HepG2 (cell line): Measurements from ENCODE around the gene INTS12. TPM values are rescaled to one million over a fixed set of nuclear protein-coding genes. Genes with fewer than 3 reads are reported as not detected.

Experiments
- BRD4 ChIP-seq: sonication (generic); formaldehyde crosslinking; IDR thresholded peaks from 2 replicates; pipeline ENCODE4 v1.4.0; 2020; ENCODE audit warnings: missing genetic modification reagents
- ISX ChIP-seq: sonication (generic); formaldehyde crosslinking; conservative IDR thresholded peaks from 2 replicates; pipeline ENCODE4 v1.5.0; 2020; ENCODE audit warnings: missing genetic modification reagents
- MED1 ChIP-seq: sonication (generic); formaldehyde crosslinking; IDR thresholded peaks from 2 replicates; pipeline ENCODE4 v1.4.0; 2020; ENCODE audit warnings: missing genetic modification reagents
- MXD4 ChIP-seq: IDR thresholded peaks from 2 replicates; pipeline ENCODE4 v1.6.1; 2016; ENCODE audit warnings: mild to moderate bottlenecking, missing biosample characterization, missing genetic modification reagents
- PHF5A ChIP-seq: IDR thresholded peaks from one replicate; pipeline ENCODE4 v1.6.1; 2018; ENCODE audit warnings: low read depth, missing genetic modification reagents; ENCODE audit not compliant: unreplicated experiment
- RFX5 ChIP-seq: IDR thresholded peaks from 2 replicates; pipeline ENCODE4 v1.6.1; 2011; ENCODE audit warnings: low read depth, low read length, improper control_type of control experiment
- RFXANK ChIP-seq: IDR thresholded peaks from 2 replicates; pipeline ENCODE4 v1.6.1; 2016
- U2AF1 ChIP-seq: fragments of 200-400 bp; formaldehyde crosslinking; optimal IDR thresholded peaks from 2 replicates; pipeline ENCODE3; 2017; ENCODE audit warnings: mild to moderate bottlenecking, low read depth, low read length
- WIZ ChIP-seq: sonication (generic); formaldehyde crosslinking; IDR thresholded peaks from 2 replicates; pipeline ENCODE4 v1.5.1; 2020; ENCODE audit warnings: mild to moderate bottlenecking, missing genetic modification reagents
- ZNF251 ChIP-seq: sonication (generic); formaldehyde crosslinking; IDR thresholded peaks from 2 replicates; pipeline ENCODE4 v1.9.0; 2021; ENCODE audit warnings: mild to moderate bottlenecking, missing genetic modification reagents
- ZNF549 ChIP-seq: sonication (generic); formaldehyde crosslinking; IDR thresholded peaks from 2 replicates; pipeline ENCODE4 v1.5.0; 2020; ENCODE audit warnings: missing genetic modification reagents
- polyA plus RNA-seq, 8 experiments: library from polyadenylated mRNA; depleted of rRNA in 3 of 8; stranded (reverse) in 7 of 8; unstranded in 1 of 8; fragments of >200 nt; fragmentation: Illumina TruSeq in 4 of 8; extraction: Trizol in 4 of 8; gene quantifications; 2 replicates each; pipeline versions ENCODE4 v1.2.1 to v1.2.3, GENCODE V29; 2011 to 2016; ENCODE audit warnings: low read depth in 4 of 8, missing spikeins in 1 of 8, mixed read lengths in 1 of 8; ENCODE audit not compliant: insufficient read depth in 1 of 8
- total RNA-seq, 5 experiments: library from RNA; depleted of rRNA; stranded (reverse); fragments of >200 nt; fragmentation: Illumina TruSeq; extraction: Trizol; gene quantifications; 2 replicates each; pipeline ENCODE4 v1.2.3, GENCODE V29; 2016; ENCODE audit warnings: low read depth in 1 of 5
- TF ChIP-seq, protein P1 (sequence below): sonication (generic); formaldehyde crosslinking; IDR thresholded peaks from 2 replicates; pipeline ENCODE4 v1.5.1; 2020; ENCODE audit warnings: mild to moderate bottlenecking, missing genetic modification reagents, borderline replicate concordance
- TF ChIP-seq, protein P2 (sequence below), 2 experiments: sonication (generic) in 1 of 2; formaldehyde crosslinking in 1 of 2; IDR thresholded peaks; 2 replicates each; pipeline versions ENCODE4 v1.5.1 to v1.6.1; 2011 to 2020; ENCODE audit warnings: borderline replicate concordance in 1 of 2, low read depth in 1 of 2, low read length in 1 of 2, mild to moderate bottlenecking in 1 of 2, missing genetic modification reagents in 1 of 2, moderate library complexity in 1 of 2
- TF ChIP-seq, protein P3 (sequence below): sonication (generic); formaldehyde crosslinking; IDR thresholded peaks from 2 replicates; pipeline ENCODE4 v1.4.0; 2020; ENCODE audit warnings: low read depth, mild to moderate bottlenecking, missing genetic modification reagents
- TF ChIP-seq, protein P4 (sequence below), 2 experiments: IDR thresholded peaks; 2 replicates each; pipeline ENCODE4 v1.6.1; 2011 to 2012; ENCODE audit warnings: low read length in 2 of 2, borderline replicate concordance in 1 of 2, low read depth in 1 of 2, mild to moderate bottlenecking in 1 of 2, moderate library complexity in 1 of 2

Gene INTS12
- total and polyA plus RNA-seq, 2 of the 13 experiments (the other 11 are each of a cell fraction or from before 2014, with no cell fraction given): 20.2 to 21.1 TPM

DNA sequence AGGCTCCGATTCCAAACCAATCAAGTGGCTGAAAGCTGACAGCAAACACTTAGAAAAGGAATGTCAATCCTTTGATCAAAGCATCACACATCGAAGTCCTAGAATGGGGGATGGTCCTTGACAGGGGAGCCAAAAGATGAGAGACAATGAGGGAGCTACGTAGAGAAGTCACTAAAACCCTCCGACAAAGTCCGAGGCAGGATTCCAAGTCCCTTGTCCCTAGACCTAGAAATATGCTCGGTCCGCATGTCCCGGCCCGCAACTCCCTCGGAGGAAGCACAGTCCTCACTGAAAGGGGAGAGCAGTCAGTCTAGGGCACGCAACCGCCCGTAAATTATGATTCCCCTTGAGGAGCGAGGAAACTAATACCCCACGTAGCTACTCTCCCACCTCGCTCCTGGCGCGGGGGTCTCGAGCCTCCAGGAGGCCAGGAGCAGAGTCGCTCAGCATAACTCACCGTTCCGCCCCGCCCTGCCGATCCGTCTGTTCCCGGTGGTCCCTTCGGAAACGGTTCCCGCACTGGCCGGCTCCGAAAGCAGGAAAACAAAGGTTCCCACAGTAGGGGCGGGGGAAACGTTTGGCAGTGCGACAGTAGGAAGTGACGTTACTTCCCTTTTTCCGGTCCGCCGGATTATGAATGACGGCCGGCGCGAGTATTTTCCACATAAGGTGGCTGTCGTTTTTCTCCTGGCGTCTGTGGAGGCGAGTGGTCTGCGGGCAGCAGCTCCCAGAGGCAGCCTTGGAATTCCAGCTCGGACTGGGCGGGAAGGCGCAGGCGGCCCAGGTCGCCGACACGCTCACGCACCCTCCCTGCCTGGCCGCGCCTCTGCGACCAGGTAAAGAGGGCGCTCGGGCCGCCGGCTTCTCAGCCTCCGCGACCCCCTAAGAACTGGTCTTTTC lies at the start of gene INTS12, which contains the start of gene GSTCD (continued):
- TF ChIP-seq, protein P1, sequence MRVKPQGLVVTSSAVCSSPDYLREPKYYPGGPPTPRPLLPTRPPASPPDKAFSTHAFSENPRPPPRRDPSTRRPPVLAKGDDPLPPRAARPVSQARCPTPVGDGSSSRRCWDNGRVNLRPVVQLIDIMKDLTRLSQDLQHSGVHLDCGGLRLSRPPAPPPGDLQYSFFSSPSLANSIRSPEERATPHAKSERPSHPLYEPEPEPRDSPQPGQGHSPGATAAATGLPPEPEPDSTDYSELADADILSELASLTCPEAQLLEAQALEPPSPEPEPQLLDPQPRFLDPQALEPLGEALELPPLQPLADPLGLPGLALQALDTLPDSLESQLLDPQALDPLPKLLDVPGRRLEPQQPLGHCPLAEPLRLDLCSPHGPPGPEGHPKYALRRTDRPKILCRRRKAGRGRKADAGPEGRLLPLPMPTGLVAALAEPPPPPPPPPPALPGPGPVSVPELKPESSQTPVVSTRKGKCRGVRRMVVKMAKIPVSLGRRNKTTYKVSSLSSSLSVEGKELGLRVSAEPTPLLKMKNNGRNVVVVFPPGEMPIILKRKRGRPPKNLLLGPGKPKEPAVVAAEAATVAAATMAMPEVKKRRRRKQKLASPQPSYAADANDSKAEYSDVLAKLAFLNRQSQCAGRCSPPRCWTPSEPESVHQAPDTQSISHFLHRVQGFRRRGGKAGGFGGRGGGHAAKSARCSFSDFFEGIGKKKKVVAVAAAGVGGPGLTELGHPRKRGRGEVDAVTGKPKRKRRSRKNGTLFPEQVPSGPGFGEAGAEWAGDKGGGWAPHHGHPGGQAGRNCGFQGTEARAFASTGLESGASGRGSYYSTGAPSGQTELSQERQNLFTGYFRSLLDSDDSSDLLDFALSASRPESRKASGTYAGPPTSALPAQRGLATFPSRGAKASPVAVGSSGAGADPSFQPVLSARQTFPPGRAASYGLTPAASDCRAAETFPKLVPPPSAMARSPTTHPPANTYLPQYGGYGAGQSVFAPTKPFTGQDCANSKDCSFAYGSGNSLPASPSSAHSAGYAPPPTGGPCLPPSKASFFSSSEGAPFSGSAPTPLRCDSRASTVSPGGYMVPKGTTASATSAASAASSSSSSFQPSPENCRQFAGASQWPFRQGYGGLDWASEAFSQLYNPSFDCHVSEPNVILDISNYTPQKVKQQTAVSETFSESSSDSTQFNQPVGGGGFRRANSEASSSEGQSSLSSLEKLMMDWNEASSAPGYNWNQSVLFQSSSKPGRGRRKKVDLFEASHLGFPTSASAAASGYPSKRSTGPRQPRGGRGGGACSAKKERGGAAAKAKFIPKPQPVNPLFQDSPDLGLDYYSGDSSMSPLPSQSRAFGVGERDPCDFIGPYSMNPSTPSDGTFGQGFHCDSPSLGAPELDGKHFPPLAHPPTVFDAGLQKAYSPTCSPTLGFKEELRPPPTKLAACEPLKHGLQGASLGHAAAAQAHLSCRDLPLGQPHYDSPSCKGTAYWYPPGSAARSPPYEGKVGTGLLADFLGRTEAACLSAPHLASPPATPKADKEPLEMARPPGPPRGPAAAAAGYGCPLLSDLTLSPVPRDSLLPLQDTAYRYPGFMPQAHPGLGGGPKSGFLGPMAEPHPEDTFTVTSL (CRISPR knock-in tag): peak; percentile 82
- TF ChIP-seq ZNF549 (no peak), BRD4 (CRISPR knock-in tag) (peak; percentile 89), ZNF251 (no peak), MED1 (CRISPR knock-in tag) (peak; percentile 92), ISX (CRISPR knock-in tag) (no peak), RFX5 (peak; percentile 62; the same call in 1 of the 2 replicates), RFXANK (CRISPR knock-in tag) (peak; percentile 89), U2AF1 (peak; percentile 93), WIZ (0 out of 2 replicates have a peak, but pooled peaks have one; percentile 50), MXD4 (CRISPR knock-in tag) (peak; percentile 95), PHF5A (peak; percentile 91)
- TF ChIP-seq, protein P2, sequence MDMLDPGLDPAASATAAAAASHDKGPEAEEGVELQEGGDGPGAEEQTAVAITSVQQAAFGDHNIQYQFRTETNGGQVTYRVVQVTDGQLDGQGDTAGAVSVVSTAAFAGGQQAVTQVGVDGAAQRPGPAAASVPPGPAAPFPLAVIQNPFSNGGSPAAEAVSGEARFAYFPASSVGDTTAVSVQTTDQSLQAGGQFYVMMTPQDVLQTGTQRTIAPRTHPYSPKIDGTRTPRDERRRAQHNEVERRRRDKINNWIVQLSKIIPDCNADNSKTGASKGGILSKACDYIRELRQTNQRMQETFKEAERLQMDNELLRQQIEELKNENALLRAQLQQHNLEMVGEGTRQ (IDR thresholded peaks at IDR 0.05; ENCODE audit: low read depth, low read length): no peak
- TF ChIP-seq, protein P2 (CRISPR knock-in tag; IDR thresholded peaks at IDR 0.05; ENCODE audit: borderline replicate concordance): no peak
- TF ChIP-seq, protein P3, sequence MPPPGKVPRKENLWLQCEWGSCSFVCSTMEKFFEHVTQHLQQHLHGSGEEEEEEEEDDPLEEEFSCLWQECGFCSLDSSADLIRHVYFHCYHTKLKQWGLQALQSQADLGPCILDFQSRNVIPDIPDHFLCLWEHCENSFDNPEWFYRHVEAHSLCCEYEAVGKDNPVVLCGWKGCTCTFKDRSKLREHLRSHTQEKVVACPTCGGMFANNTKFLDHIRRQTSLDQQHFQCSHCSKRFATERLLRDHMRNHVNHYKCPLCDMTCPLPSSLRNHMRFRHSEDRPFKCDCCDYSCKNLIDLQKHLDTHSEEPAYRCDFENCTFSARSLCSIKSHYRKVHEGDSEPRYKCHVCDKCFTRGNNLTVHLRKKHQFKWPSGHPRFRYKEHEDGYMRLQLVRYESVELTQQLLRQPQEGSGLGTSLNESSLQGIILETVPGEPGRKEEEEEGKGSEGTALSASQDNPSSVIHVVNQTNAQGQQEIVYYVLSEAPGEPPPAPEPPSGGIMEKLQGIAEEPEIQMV (CRISPR knock-in tag): peak; percentile 94
- TF ChIP-seq, protein P4, sequence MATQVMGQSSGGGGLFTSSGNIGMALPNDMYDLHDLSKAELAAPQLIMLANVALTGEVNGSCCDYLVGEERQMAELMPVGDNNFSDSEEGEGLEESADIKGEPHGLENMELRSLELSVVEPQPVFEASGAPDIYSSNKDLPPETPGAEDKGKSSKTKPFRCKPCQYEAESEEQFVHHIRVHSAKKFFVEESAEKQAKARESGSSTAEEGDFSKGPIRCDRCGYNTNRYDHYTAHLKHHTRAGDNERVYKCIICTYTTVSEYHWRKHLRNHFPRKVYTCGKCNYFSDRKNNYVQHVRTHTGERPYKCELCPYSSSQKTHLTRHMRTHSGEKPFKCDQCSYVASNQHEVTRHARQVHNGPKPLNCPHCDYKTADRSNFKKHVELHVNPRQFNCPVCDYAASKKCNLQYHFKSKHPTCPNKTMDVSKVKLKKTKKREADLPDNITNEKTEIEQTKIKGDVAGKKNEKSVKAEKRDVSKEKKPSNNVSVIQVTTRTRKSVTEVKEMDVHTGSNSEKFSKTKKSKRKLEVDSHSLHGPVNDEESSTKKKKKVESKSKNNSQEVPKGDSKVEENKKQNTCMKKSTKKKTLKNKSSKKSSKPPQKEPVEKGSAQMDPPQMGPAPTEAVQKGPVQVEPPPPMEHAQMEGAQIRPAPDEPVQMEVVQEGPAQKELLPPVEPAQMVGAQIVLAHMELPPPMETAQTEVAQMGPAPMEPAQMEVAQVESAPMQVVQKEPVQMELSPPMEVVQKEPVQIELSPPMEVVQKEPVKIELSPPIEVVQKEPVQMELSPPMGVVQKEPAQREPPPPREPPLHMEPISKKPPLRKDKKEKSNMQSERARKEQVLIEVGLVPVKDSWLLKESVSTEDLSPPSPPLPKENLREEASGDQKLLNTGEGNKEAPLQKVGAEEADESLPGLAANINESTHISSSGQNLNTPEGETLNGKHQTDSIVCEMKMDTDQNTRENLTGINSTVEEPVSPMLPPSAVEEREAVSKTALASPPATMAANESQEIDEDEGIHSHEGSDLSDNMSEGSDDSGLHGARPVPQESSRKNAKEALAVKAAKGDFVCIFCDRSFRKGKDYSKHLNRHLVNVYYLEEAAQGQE (IDR thresholded peaks at IDR 0.05; ENCODE audit: borderline replicate concordance in 1 of 2, low read depth in 1 of 2, low read length in 2 of 2): peak in 1 of 2 experiments; percentile 72; a peak in 1 of 4 replicates
